Tongue (tissue), 2 donors: ENCODE data around the gene HYAL2. TPM values are rescaled to one million over a fixed set of nuclear protein-coding genes. Genes with fewer than 3 reads are reported as not detected.

ENCODE experiments used
- DNase-seq: peaks from one replicate; pipeline ENCODE4 v3.0.0-alpha.2; 2015
- total RNA-seq: library from RNA; depleted of rRNA; stranded (reverse); fragments of >200 nt; gene quantifications from one replicate; pipeline ENCODE4 v1.2.3, GENCODE V29; 2014

Gene HYAL2
- total RNA-seq, 1 donor from 2014 or later = 53.9 TPM

GRCh38 chr3:50350527-50351322, 28.2 kb upstream of the HYAL2 start, which contains the start of the genes CYB561D2 and NPRL2:
CYB561D2 (plus strand) TSS chr3:50350862; CDS start chr3:50351434, 572 bp downstream.
NPRL2 (minus strand) TSS chr3:50350775; CDS start chr3:50350652, 123 bp downstream.
- DNase-seq = peak; percentile 98

- no peak for DNase-seq
Measured at GRCh38 chr3:50350213-50350526, 27.6 kb upstream of the HYAL2 start.

- peak; percentile 89 for DNase-seq
Measured at GRCh38 chr3:50347187-50347813, 24.8 kb upstream of the HYAL2 start.

GRCh38 chr3:50345586-50346234, 23.2 kb upstream of the HYAL2 start, which contains the start of gene ZMYND10:
ZMYND10 (minus strand) TSS chr3:50345732; CDS start chr3:50345579, 153 bp downstream.
- peak; percentile 76 for DNase-seq

GRCh38 chr3:50345008-50345407, 22.5 kb upstream of the HYAL2 start:
- no peak for DNase-seq

GRCh38 chr3:50342813-50343633, 20.5 kb upstream of the HYAL2 start:
- no peak for DNase-seq

- no peak for DNase-seq
Measured at GRCh38 chr3:50341996-50342650, 19.6 kb upstream of the HYAL2 start.

GRCh38 chr3:50341537-50341936, 19.0 kb upstream of the HYAL2 start:
- no peak for DNase-seq

GRCh38 chr3:50340448-50341329, 18.1 kb upstream of the HYAL2 start, which contains the start of gene RASSF1:
RASSF1 (minus strand) TSS chr3:50340836; CDS start chr3:50340805, 31 bp downstream.
- DNase-seq = peak; percentile 80

- DNase-seq = no peak
Measured at GRCh38 chr3:50340147-50340447, 17.6 kb upstream of the HYAL2 start.

- no peak for DNase-seq
Measured at GRCh38 chr3:50339485-50340146, 17.1 kb upstream of the HYAL2 start.

- no peak for DNase-seq
Measured at GRCh38 chr3:50338965-50339364, 16.4 kb upstream of the HYAL2 start.

GRCh38 chr3:50337175-50337861, 14.8 kb upstream of the HYAL2 start:
- peak; percentile 99 for DNase-seq

GRCh38 chr3:50336452-50337174, 14.1 kb upstream of the HYAL2 start:
- DNase-seq = peak; percentile 45

GRCh38 chr3:50334339-50335075, 12.0 kb upstream of the HYAL2 start:
- DNase-seq = no peak

- DNase-seq = no peak
Measured at GRCh38 chr3:50333744-50334328, 11.3 kb upstream of the HYAL2 start.

GRCh38 chr3:50331364-50331907, 8.9 kb upstream of the HYAL2 start:
- DNase-seq = no peak
